GM18858 (cell line): ENCODE data around the gene DOCK9.

ENCODE experiments used
- ATAC-seq: cut with Tn5 transposase; IDR thresholded peaks from one replicate; pipeline ENCODE4 v1.9.1; 2021; ENCODE audit not compliant: unreplicated experiment

DOCK9 gene

GRCh38 chr13:98860491-98860890 lies 117.4 kb downstream of the DOCK9 start:
- ATAC-seq = no peak

DNA sequence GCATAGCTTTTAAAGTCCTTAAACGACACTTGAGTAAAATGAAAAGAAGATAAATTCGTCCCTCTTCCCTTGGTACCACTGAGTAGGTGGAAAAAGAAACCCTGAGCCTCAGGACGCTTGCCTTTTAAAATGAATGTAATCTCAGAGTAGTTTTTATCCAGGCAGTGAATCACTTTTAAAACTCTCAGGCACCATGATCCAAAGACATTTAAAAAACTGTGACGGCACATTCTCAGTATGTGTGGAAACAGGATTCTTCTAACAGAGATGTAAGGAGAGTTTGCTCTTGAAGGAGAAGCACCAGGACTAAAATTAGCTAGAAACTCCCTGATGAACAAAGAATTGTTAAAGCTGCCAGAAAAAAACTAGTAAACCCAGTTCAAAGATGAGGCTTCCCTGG lies 119.7 kb downstream of the DOCK9 start:
- no peak for ATAC-seq

DNA sequence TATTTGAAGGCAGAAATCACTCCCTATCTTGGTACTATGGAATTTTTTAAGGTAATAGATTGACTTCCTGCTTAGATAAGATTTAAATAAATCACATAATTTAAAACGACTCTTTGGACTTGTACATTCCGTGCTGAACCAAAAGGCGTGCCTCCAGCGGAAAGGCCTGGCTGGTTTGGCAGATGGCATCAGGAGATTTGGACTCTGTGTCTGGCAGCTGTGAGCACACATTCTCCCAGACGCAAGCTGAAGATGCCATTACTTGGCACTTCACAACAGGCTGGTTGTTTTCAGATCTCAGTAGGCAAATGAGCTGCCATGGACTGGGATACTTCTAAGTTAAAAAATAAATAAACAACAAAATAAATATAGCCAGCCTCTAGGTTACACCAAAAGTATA lies 120.9 kb downstream of the DOCK9 start:
- ATAC-seq = no peak

DNA sequence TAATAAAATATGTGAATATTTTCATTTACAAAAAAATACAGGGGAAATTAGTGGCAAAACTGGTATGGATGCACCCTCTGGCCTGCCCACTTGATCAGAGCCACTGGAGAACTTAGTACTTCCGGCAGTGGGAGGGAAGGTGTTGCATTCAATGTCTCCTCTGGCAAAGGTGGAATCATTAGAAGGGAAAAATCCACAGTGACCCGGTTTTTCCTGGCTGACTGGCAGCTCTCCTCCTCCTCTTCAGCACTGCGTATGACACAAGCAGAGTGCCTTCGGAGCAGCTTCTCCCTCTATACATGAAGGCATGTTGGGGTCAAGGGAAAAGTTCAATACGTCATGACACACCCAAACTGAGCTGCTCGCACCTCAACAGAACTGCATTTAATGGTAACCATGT lies 123.4 kb downstream of the DOCK9 start:
- ATAC-seq = no peak

DNA sequence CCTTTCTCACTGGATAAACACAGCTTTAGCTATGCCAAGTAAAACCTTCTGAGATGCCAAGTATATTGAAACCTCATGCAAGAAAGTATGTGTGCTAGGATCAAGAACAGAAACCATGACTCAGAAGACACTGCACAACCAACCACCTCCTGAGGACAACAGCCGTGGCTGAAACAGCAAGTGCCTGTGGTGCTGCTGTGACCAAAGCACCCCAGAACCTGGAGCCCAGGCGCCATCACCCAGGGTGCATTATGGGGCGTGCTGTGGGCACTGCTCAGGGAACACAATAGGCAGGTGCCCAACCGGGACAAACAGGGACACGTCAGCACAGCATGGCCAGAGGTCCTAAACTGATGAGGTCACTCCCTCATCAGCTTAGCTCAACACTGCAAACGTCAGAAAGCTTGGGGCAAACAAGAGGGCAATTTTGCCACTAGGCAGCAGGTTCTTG lies 124.1 kb downstream of the DOCK9 start:
- peak; percentile 100 for ATAC-seq

DNA sequence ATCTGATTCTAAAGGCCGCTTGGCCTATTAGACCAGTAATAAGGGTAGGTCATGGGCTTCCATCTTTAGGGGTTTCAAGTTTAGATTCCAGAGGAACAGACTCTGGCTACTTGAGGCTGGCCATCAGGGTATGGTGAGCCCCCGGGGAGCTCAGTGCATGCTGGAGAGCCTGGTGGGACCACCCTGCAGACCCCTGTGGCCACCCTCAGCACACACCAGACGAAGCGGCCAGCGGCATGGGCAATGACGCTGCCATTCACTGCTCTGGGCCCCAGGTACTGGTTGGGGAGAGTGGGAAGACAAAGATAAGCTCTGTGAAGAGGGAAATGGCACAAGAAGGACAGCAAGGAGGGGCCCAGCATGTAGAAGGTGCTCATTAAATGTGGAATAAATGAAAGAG lies 126.6 kb downstream of the DOCK9 start:
- ATAC-seq = no peak

- no peak for ATAC-seq
Observed at GRCh38 chr13:98848746-98849145, 129.1 kb downstream of the DOCK9 start.

DNA sequence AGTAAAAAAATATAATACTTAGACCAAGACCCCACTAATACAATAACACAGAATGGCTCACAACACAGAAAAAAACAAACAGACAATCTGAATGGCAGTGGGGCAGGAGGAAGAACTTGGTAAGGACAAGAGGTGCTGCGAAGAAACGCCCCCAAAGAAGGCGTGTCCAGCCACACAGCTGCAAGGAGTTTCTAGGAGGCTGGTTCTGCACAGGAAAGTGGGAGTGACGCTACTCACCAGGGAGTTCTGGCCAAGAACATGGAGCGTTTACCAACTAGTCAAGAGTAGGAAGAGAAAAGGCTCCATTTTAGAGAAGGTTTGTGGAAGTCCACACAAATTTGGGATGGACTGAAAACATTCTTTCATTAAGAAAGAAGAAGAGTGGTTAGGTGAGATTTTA lies 130.1 kb downstream of the DOCK9 start:
- no peak for ATAC-seq

- no peak for ATAC-seq
Observed at GRCh38 chr13:98846986-98847385, 130.9 kb downstream of the DOCK9 start.

DNA sequence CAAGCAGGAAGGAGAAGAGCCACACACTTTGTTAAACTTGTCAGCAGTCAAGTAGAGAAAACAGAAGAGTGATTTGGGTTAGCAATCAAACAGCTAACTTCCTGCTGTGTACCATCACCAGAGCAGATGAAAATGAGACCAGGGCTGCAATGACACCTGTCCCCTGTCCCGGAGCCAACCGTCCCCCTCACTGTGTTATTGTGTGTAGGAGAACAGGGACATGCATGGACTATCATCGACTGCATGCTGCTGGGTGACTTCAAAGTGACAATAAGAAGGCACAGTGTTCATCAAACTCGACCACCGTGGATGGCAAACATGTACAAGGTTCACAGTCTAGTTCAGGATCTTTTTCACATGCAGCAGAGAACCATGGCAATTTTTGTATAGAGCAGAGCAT lies 131.3 kb downstream of the DOCK9 start:
- no peak for ATAC-seq

DNA sequence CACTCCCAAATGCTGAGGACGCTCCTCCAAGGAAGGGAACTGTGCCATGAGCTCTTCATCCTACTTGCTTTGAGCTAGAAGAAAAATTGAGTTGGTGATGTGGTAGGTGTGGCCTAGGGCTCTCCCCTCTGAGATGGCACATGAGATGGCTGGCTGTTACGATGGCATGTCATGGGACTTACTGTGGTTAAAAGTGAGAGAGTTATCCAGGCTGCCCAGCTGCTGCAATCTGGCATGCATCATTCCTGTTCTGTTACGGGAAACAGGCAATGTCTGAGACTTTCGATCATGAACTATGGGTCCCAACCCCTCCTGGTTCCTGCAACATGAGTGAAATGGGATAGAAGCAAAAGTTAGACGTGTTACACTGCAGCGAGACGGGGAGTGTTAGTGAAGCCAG lies 132.1 kb downstream of the DOCK9 start:
- no peak for ATAC-seq

DNA sequence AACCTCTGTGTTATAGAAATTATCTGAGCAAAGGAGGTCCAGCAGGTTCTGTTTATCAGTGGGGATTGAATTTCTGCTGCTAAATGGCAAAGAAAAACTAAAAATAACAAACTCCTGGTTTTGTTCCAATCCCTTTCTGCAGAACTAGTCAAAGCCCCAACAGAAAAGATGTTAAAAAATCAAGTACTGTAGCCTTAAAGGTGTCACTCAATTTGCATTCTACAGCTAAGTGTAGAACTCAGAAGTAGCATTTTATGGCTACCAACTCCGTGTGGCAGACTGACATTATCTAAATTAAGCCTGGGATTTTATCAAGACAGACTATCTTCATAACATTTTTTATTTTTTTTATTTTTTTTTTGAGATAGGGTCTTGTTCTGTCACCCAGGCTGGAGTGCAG lies 133.8 kb downstream of the DOCK9 start:
- no peak for ATAC-seq

- ATAC-seq = no peak
Observed at GRCh38 chr13:98843482-98843877, 134.4 kb downstream of the DOCK9 start.

DNA sequence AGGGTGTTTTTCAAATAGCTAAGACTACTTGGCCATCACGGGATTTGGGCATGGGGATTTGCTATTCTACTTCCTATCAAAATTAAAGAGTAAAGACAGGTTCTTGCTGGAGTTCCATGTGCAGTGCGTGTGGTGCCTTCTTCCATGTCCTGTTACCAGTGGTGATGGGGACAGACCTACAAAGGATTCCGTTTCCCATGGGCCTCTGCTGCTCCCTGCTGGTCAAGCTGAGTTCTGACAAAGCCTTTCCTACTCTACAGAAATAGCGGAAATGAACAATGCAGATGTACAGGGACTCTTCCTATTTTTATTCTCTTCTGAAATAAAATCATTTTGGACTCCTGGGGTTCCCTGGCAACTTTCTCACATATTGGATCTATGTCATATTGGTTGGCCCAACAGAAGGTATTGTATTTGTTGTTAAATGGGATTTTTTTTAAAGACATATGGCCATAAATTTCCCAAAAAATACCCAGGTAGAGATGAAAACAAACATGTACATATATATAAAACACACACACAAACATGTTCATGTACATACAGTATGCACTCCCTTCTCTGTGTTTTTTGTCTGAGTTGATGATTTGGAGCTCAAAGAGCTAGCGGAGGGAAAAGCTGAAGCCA lies 134.9 kb downstream of the DOCK9 start:
- peak; percentile 88 for ATAC-seq

DNA sequence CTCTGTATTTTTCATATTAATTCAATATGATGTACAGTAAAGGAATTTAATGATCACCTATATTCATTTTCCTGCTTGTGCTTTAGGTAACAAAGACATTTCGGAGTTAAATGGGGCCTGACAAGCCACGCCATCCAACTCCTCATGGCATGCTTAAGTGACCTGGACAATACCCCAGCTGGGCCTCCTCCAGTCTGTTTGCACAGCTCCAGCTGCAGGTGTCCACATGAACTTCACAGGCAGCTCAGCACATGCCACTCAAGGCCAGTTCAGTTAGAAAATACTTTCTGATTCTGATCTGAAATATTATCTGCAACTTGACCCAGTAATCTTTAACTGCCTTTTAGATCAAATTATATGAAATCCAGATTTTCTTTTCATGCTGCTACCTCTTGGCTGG lies 135.8 kb downstream of the DOCK9 start:
- ATAC-seq = no peak

GRCh38 chr13:98839856-98840769 lies 137.8 kb downstream of the DOCK9 start:
- ATAC-seq = peak; percentile 81

- ATAC-seq = no peak
Observed at GRCh38 chr13:98838776-98839175, 139.1 kb downstream of the DOCK9 start.

GRCh38 chr13:98837896-98838295 lies 140.0 kb downstream of the DOCK9 start:
- no peak for ATAC-seq

DNA sequence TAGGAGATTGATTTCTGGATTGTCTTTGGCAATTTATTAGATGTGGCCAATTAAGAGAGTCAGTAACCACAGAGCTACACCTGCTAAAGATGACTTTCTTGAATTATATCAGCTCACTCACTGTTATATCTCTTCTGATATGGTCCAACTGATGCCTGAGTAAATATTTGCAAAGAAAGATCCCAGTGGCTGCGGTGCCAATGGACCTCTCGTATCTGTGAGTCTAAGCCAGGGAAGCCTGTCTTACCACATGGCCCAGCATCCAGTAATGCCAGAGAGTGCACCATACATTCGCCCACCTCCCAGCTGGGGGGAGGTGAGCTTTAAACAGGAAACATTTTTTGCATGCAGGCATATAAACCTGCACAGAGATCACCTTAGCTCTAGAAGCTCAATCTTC lies 142.7 kb downstream of the DOCK9 start:
- ATAC-seq = no peak

DNA sequence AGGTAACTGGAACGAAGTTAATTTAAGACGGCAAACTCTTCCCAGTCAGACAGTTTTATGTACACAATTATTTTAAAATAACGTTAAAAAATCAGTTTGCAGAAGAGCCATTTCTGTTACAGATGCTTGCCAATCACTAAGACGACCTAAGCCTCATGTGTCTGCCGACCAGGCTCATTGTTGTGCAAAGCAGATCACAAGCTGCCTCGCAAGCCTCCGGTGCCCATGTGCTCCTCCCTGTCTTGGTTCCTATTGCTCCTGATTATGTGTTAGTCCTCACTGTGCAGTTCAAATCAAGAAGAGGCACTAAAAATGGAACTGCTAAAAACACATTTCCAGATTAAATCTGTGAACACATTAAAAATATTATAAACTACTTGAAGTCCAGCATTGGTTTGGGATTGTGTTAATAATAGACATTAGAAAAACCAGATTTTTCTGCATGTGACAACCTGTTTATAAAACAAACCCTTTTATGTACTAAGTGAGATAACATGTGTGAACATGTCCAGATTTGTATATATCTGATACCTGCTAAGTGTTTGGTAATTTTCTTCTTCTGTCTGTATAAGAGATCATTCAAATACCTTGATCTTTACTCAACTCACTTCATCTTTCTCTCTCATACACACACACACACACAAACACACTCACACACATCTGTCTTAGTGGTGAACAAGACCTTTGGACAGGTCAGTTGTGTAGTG lies 143.5 kb downstream of the DOCK9 start:
- ATAC-seq = no peak

DNA sequence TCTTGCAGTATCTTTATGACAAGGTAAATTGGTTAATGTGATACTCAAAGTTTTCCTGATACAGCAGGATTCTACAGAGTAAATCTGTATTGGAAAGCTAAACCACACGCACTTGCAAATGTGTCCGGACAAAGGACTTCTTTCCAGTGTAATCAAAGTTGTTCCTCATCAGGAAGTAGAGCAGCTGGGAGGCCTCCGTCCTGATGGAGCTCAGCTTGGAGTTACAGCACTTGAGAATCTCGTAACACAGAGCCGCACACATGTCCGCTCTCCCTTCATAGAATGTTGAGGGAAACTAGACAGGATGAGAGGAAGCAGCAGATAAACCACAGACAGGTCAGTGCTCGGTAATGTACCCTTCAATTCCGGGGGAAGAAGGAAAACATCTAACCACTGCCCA lies 146.6 kb downstream of the DOCK9 start:
- ATAC-seq = no peak

DNA sequence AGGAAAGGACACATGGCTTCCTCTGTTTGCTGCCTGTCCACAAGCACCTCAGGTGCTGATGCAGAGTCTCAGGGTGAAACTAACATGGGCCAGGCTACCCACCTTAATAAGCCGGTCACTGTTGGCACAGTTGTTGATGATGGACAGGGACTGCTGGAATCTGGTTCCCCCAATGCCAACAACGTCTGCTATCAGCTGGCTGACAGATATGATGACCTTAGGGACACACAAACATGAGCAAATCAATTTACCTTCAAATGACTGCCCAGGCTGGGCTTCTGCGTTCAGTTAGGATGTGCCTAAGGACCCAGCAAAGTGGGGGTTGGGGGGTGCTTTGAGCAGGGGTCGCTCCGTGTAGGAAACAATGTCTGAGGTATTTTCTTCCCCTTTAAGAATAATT lies 148.3 kb downstream of the DOCK9 start:
- ATAC-seq = no peak
